ENCODE measurements around the gene SPATA32. TPM values are rescaled to one million over a fixed set of nuclear protein-coding genes. Genes with fewer than 3 reads are reported as not detected.

Gene SPATA32
- total and polyA plus RNA-seq, 9 donors = 0.12 TPM; not detected in 8

DNA sequence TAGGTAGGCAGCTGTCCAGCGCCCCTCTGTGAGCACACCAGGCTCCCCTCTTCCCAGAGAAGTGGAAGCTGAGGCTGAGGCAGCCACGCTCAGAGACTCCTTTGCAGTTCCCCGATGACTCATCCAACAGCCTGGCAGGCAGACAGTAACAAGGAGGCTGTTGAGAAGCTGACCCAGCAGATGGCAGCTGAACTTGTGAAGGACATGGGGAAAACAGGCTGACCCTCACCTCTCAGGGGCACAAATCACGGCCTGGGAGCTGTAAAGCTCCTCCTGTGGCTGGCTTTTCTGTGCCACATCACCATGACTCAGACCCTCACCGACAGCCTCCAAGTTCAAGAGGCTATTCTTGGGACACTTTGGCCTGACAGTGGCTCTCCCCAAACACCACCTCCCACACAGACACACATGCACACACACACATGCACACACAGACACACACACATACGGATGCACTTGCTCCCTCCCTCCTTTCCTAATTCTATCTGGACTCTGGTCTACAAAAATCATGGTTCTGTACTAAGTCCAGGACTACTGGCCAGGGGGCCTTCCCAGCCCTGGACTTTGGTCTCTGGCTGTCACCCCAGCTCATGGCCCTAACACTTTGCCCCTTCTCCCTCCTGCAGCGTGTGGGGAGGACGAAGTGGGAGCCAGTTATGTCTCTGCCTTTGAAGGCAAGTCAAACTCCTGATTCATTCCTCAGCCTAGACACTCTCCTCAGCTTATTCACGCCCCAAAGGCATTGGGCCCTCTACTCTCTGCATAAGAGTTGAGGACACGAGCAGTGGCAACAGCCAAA, 31.7 kb upstream of the SPATA32 start:
- peak overlapping the region in 1 of 2 donors; percentile 56 for H3K27ac ChIP-seq
- WGBS, 3 donors = 28 to 33% (median 29%) methylated on average over 9 to 10 of the region's 10 CpGs

DNA sequence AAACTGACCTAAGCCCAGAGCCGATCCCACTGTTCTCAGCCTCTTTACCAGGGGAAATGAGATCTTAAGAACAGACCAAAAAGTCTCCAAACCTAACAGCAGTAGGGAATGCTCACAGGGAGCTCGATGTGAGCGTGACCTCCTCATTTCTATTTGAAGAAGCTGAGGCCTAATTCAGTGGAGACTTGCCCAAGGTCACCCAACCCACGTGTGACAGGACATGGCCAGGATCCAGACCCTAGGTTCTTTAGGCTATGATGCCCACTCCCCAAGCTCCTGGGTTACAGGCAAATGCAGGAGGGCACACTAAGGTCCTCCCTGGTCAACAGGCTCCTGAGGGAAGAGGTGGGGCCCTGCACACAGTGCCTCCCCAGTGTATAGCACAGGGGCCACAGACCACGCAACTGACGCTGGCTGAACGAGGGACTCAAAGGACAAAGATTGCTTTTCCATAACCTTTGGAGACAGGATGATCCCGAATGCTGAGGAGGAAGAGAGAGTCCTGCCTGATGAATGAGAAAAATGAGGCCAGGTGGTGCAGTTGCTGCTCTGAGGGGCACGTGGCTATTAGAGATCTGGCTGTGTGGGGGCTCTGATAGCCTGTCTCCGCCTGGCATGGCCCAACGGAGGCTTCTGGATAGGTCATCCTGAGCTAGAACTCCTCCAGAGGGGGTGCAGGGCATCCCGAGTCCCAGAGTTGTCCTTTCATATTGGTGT, 31.0 kb upstream of the SPATA32 start:
- WGBS, 3 donors = 40 to 41% (median 40%) methylated on average over 12 of the region's 12 CpGs
- intact Hi-C loops (cut with DNase I) = no loop called here
- peak in 2 of 5 donors; percentile 44 to 58 for DNase-seq
- Histone ChIP-seq H3K27me3 (no peaks in the 10 kb centered on the region), H3K4me1 (ENCODE audit: insufficient read depth) (peaks cover 44% of the 10 kb centered on the region), H3K36me3 (no peaks in the 10 kb centered on the region), H3K9me3 (no peaks in the 10 kb centered on the region), H3K4me3 (no peak overlapping the region), H3K27ac (peak overlapping the region in 1 of 2 donors; percentile 56)
- TF ChIP-seq, protein P1, sequence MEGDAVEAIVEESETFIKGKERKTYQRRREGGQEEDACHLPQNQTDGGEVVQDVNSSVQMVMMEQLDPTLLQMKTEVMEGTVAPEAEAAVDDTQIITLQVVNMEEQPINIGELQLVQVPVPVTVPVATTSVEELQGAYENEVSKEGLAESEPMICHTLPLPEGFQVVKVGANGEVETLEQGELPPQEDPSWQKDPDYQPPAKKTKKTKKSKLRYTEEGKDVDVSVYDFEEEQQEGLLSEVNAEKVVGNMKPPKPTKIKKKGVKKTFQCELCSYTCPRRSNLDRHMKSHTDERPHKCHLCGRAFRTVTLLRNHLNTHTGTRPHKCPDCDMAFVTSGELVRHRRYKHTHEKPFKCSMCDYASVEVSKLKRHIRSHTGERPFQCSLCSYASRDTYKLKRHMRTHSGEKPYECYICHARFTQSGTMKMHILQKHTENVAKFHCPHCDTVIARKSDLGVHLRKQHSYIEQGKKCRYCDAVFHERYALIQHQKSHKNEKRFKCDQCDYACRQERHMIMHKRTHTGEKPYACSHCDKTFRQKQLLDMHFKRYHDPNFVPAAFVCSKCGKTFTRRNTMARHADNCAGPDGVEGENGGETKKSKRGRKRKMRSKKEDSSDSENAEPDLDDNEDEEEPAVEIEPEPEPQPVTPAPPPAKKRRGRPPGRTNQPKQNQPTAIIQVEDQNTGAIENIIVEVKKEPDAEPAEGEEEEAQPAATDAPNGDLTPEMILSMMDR (IDR thresholded peaks at IDR 0.05) = no peak
- TF ChIP-seq EP300 (IDR thresholded peaks at IDR 0.05) = no peak
- no peak for TF ChIP-seq POLR2A (IDR thresholded peaks at IDR 0.05)

More for the DNA sequence above, 31.7 kb upstream of the SPATA32 start:
- Histone ChIP-seq H3K9me3 (no peaks in the 10 kb centered on the region), H3K4me3 (no peak overlapping the region), H3K27me3 (no peaks in the 10 kb centered on the region), H3K4me1 (ENCODE audit: insufficient read depth) (peaks cover 44% of the 10 kb centered on the region), H3K36me3 (no peaks in the 10 kb centered on the region)
- TF ChIP-seq, protein P1 (IDR thresholded peaks at IDR 0.05) = no peak
- no peak for TF ChIP-seq POLR2A (IDR thresholded peaks at IDR 0.05)
- no peak for TF ChIP-seq EP300 (IDR thresholded peaks at IDR 0.05)
- peak; percentile 79 to 87 (median 79) for DNase-seq
- intact Hi-C loops (cut with DNase I) = no loop called here

DNA sequence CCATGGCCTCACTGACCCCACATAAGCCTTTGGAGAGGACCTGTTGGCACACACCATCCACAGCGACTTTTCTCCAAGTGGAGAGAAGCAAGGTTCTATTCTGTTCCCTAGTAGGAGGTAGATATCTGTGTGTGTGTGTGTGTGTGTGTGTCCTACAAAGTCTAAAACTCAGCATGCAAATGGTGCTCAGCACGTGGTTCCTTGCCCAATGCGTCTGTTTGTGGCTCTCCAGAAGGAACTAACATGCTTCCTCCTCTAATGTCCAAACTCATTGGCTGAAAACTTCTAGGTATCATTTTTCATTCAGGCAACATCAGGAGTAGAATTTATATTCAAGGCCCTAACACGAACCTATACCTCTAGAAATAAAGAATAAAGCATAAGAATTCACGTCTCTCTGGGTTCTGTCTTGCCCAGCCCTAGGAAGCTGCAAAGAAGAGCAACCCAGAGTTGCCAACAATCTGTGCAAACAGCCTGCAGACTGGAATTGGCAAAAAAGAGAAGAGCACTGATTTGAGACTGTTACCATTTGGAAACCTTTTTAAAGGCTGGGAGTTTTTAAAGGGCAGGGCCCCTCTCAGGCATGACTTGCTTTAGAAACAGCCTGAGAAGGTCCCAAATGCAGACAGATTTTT, 29.4 kb upstream of the SPATA32 start:
- no peak for TF ChIP-seq POLR2A (IDR thresholded peaks at IDR 0.05)
- TF ChIP-seq, protein P1 (IDR thresholded peaks at IDR 0.05) = no peak
- TF ChIP-seq EP300 (IDR thresholded peaks at IDR 0.05) = no peak
- H3K27me3 ChIP-seq = no peaks in the 10 kb centered on the region
- no peaks in the 10 kb centered on the region for H3K9me3 ChIP-seq
- H3K27ac ChIP-seq = no peak overlapping the region
- no peaks in the 10 kb centered on the region for H3K36me3 ChIP-seq
- peaks cover 41% of the 10 kb centered on the region for H3K4me1 ChIP-seq (ENCODE audit: insufficient read depth)
- WGBS, 3 donors = 52 to 64% (median 63%) methylated on average over 5 of the region's 5 CpGs
- intact Hi-C loops (cut with DNase I) = no loop called here
- H3K4me3 ChIP-seq = no peak overlapping the region
- DNase-seq = no peak

DNA sequence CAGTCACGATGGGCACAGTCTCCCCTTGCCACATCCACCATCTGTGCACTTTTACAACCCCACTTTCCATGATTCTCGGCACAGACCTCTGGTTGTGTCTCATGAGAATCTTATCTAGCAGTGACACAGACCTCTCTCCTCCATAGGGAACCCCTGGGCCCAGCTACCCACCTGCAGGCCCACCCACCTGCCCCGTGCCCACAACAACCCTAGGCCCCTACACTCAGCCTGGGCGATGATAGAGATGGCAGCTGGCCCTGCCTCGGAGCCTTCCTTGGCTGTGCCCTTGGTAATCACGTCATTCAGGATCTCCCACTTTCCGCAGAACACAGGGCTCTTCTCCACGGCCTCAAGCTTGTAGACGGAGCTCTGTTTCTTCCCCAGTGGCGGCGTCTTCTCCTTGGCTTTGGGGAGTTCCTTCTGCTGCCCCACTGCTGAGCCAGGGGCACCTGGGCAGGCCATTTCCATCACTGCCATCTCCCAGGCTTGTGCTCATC, 28.4 kb upstream of the SPATA32 start:
- no peak for DNase-seq
- peaks cover 41% of the 10 kb centered on the region for H3K4me1 ChIP-seq (ENCODE audit: insufficient read depth)
- no peaks in the 10 kb centered on the region for H3K36me3 ChIP-seq
- intact Hi-C loops (cut with DNase I) = no loop called here
- TF ChIP-seq POLR2A (IDR thresholded peaks at IDR 0.05) (no peak), EP300 (IDR thresholded peaks at IDR 0.05) (no peak)
- TF ChIP-seq, protein P1 (IDR thresholded peaks at IDR 0.05) = no peak
- no peaks in the 10 kb centered on the region for H3K27me3 ChIP-seq
- no peaks in the 10 kb centered on the region for H3K9me3 ChIP-seq
- H3K4me3 ChIP-seq = no peak overlapping the region
- WGBS, 3 donors = 92 to 95% (median 93%) methylated on average over 11 of the region's 11 CpGs
- no peak overlapping the region for H3K27ac ChIP-seq

Data from ovary (tissue), 9 donors.